ENCODE measurements around the gene KCND2. TPM values are rescaled to one million over a fixed set of nuclear protein-coding genes. Genes with fewer than 3 reads are reported as not detected.

KCND2 gene
- total RNA-seq, 2 experiments from 2014 or later, result not detected

- no peak overlapping the region for H3K4me2 ChIP-seq (ENCODE audit: low read length)
- H3K9me2 ChIP-seq (ENCODE audit: insufficient read depth, low read length), result no peaks in the 10 kb centered on the region
- no peaks in the 10 kb centered on the region for H3K79me2 ChIP-seq (ENCODE audit: insufficient read depth, low read depth, low read length)
- no peak for TF ChIP-seq EZH2phosphoT487 (IDR thresholded peaks at IDR 0.05; ENCODE audit: borderline replicate concordance, low read depth, low read length)
- TF ChIP-seq CTCF (conservative IDR thresholded peaks at IDR 0.05; ENCODE audit: low read length), result no peak
- POLR2A ChIA-PET, result interaction anchor here (0.5 kb wide), 1 partner anchor 111 kb away, joined by 3 read pairs; no protein-coding TSS in a partner anchor
- no peaks in the 10 kb centered on the region for H4K20me1 ChIP-seq (ENCODE audit: insufficient read depth, low read length)
- intact Hi-C loops (cut with micrococcal nuclease; ENCODE audit: unreplicated experiment), result no loop called here
- no peak overlapping the region for H3K27ac ChIP-seq (ENCODE audit: low read depth, low read length, poor library complexity, severe bottlenecking)
- BruUV-seq (replicated peaks), result no TSS peak
- no peaks in the 10 kb centered on the region for H3K9me3 ChIP-seq (ENCODE audit: low read length)
- CTCF ChIA-PET (ENCODE audit: unreplicated experiment), result no interaction called here
- H2AFZ ChIP-seq (ENCODE audit: low read length), result no peak overlapping the region
- no peak overlapping the region for H3K4me3 ChIP-seq (ENCODE audit: low read depth, low read length, poor library complexity, severe bottlenecking)
- no peaks in the 10 kb centered on the region for H3K36me3 ChIP-seq (ENCODE audit: insufficient read depth, low read length)
- H3K4me1 ChIP-seq (ENCODE audit: insufficient read depth, low read length, poor library complexity, severe bottlenecking), result no peaks in the 10 kb centered on the region
- no peak for DNase-seq (ENCODE audit: low spot score)
Measured at GRCh38 chr7:120241973-120242372, 31.0 kb upstream of the KCND2 start.

- no peak for DNase-seq (ENCODE audit: low spot score)
- H3K4me3 ChIP-seq (ENCODE audit: low read depth, low read length, poor library complexity, severe bottlenecking), result no peak overlapping the region
- no TSS peak for BruUV-seq (replicated peaks)
- no peak overlapping the region for H3K27ac ChIP-seq (ENCODE audit: low read depth, low read length, poor library complexity, severe bottlenecking)
- ChIA-PET CTCF (ENCODE audit: unreplicated experiment) (no interaction called here), POLR2A (no interaction called here)
- no peaks in the 10 kb centered on the region for H3K9me2 ChIP-seq (ENCODE audit: insufficient read depth, low read length)
- no peaks in the 10 kb centered on the region for H3K9me3 ChIP-seq (ENCODE audit: low read length)
- no peak for TF ChIP-seq EZH2phosphoT487 (IDR thresholded peaks at IDR 0.05; ENCODE audit: borderline replicate concordance, low read depth, low read length)
- TF ChIP-seq CTCF (conservative IDR thresholded peaks at IDR 0.05; ENCODE audit: low read length), result no peak
- intact Hi-C loops (cut with micrococcal nuclease; ENCODE audit: unreplicated experiment), result no loop called here
- H3K36me3 ChIP-seq (ENCODE audit: insufficient read depth, low read length), result no peaks in the 10 kb centered on the region
- no peak overlapping the region for H2AFZ ChIP-seq (ENCODE audit: low read length)
- H3K79me2 ChIP-seq (ENCODE audit: insufficient read depth, low read depth, low read length), result no peaks in the 10 kb centered on the region
- no peaks in the 10 kb centered on the region for H4K20me1 ChIP-seq (ENCODE audit: insufficient read depth, low read length)
- no peaks in the 10 kb centered on the region for H3K4me1 ChIP-seq (ENCODE audit: insufficient read depth, low read length, poor library complexity, severe bottlenecking)
- H3K4me2 ChIP-seq (ENCODE audit: low read length), result no peak overlapping the region
Measured at GRCh38 chr7:120254845-120255244, 18.1 kb upstream of the KCND2 start.

- no peaks in the 10 kb centered on the region for H4K20me1 ChIP-seq (ENCODE audit: insufficient read depth, low read length)
- no peaks in the 10 kb centered on the region for H3K4me1 ChIP-seq (ENCODE audit: insufficient read depth, low read length, poor library complexity, severe bottlenecking)
- ChIA-PET CTCF (ENCODE audit: unreplicated experiment) (no interaction called here), POLR2A (no interaction called here)
- H3K27ac ChIP-seq (ENCODE audit: low read depth, low read length, poor library complexity, severe bottlenecking), result no peak overlapping the region
- intact Hi-C loops (cut with micrococcal nuclease; ENCODE audit: unreplicated experiment), result no loop called here
- no peak overlapping the region for H3K4me3 ChIP-seq (ENCODE audit: low read depth, low read length, poor library complexity, severe bottlenecking)
- H3K4me2 ChIP-seq (ENCODE audit: low read length), result no peak overlapping the region
- DNase-seq (ENCODE audit: low spot score), result no peak
- no TSS peak for BruUV-seq (replicated peaks)
- no peaks in the 10 kb centered on the region for H3K9me2 ChIP-seq (ENCODE audit: insufficient read depth, low read length)
- no peaks in the 10 kb centered on the region for H3K36me3 ChIP-seq (ENCODE audit: insufficient read depth, low read length)
- no peaks in the 10 kb centered on the region for H3K9me3 ChIP-seq (ENCODE audit: low read length)
- H3K79me2 ChIP-seq (ENCODE audit: insufficient read depth, low read depth, low read length), result no peaks in the 10 kb centered on the region
- H2AFZ ChIP-seq (ENCODE audit: low read length), result no peak overlapping the region
- no peak for TF ChIP-seq CTCF (conservative IDR thresholded peaks at IDR 0.05; ENCODE audit: low read length)
Measured at GRCh38 chr7:120256344-120257070, 16.5 kb upstream of the KCND2 start.
